ENCODE data around the gene PCNT. TPM values are rescaled to one million over a fixed set of nuclear protein-coding genes. Genes with fewer than 3 reads are reported as not detected.
"Not testable (repeated sequence)": the region's sequence is repeated elsewhere in the genome, so short reads cannot be mapped to it uniquely, and the experiment has no call there.

Gene PCNT
- total RNA-seq, 3 donors from 2014 or later: 25.2 to 31.0 (median 28.5) TPM

GRCh38 chr21:46431884-46432488, 108.0 kb downstream of the PCNT start:
- H3K4me3 ChIP-seq: no peak overlapping the region
- no peak for TF ChIP-seq POLR2AphosphoS5 (IDR thresholded peaks at IDR 0.05)
- TF ChIP-seq POLR2A (IDR thresholded peaks at IDR 0.05): no peak
- no peak for TF ChIP-seq CTCF (IDR thresholded peaks at IDR 0.05)
- peaks cover 9% of the 10 kb centered on the region for H3K36me3 ChIP-seq
- no peak for DNase-seq (ENCODE audit: low spot score in 2 of 2)
- no peaks in the 10 kb centered on the region for H3K9me3 ChIP-seq
- H3K27me3 ChIP-seq: no peaks in the 10 kb centered on the region
- H3K27ac ChIP-seq: no peak overlapping the region
- no peaks in the 10 kb centered on the region for H3K4me1 ChIP-seq
- intact Hi-C loops (cut with DNase I; ENCODE audit: low total_unique reads): no loop called here

- H3K27ac ChIP-seq; H3K36me3 ChIP-seq; H3K27me3 ChIP-seq; H3K4me1 ChIP-seq; intact Hi-C loops (cut with DNase I; ENCODE audit: low total_unique reads); H3K9me3 ChIP-seq; H3K4me3 ChIP-seq; DNase-seq (ENCODE audit: low spot score in 2 of 2): not testable (repeated sequence)
Measured at GRCh38 chr21:46433116-46433515, 109.2 kb downstream of the PCNT start.

- H3K27me3 ChIP-seq: no peaks in the 10 kb centered on the region
- TF ChIP-seq POLR2AphosphoS5 (IDR thresholded peaks at IDR 0.05): no peak
- no peak for TF ChIP-seq POLR2A (IDR thresholded peaks at IDR 0.05)
- TF ChIP-seq CTCF (IDR thresholded peaks at IDR 0.05): no peak
- H3K4me3 ChIP-seq: no peak overlapping the region
- intact Hi-C loops (cut with DNase I; ENCODE audit: low total_unique reads): no loop called here
- peaks cover 9% of the 10 kb centered on the region for H3K36me3 ChIP-seq
- DNase-seq (ENCODE audit: low spot score in 2 of 2): no peak
- H3K27ac ChIP-seq: no peak overlapping the region
- H3K9me3 ChIP-seq: no peaks in the 10 kb centered on the region
- H3K4me1 ChIP-seq: no peaks in the 10 kb centered on the region
Measured at GRCh38 chr21:46434322-46434958, 110.5 kb downstream of the PCNT start.

- Histone ChIP-seq H3K36me3 (no peaks in the 10 kb centered on the region), H3K9me3 (no peaks in the 10 kb centered on the region), H3K27me3 (no peaks in the 10 kb centered on the region), H3K4me1 (no peaks in the 10 kb centered on the region), H3K4me3 (no peak overlapping the region), H3K27ac (no peak overlapping the region)
- TF ChIP-seq CTCF (IDR thresholded peaks at IDR 0.05) (no peak), POLR2A (IDR thresholded peaks at IDR 0.05) (no peak), POLR2AphosphoS5 (IDR thresholded peaks at IDR 0.05) (no peak)
- intact Hi-C loops (cut with DNase I; ENCODE audit: low total_unique reads): no loop called here
- DNase-seq (ENCODE audit: low spot score in 2 of 2): no peak
Measured at GRCh38 chr21:46435786-46436227, 111.9 kb downstream of the PCNT start.

- H3K4me1 ChIP-seq: no peaks in the 10 kb centered on the region
- no peak for DNase-seq (ENCODE audit: low spot score in 2 of 2)
- peaks cover 4% of the 10 kb centered on the region for H3K36me3 ChIP-seq
- no peak overlapping the region for H3K27ac ChIP-seq
- no peaks in the 10 kb centered on the region for H3K9me3 ChIP-seq
- H3K27me3 ChIP-seq: no peaks in the 10 kb centered on the region
- H3K4me3 ChIP-seq: no peak overlapping the region
- TF ChIP-seq POLR2AphosphoS5 (IDR thresholded peaks at IDR 0.05) (no peak), POLR2A (IDR thresholded peaks at IDR 0.05) (no peak), CTCF (IDR thresholded peaks at IDR 0.05) (no peak)
- intact Hi-C loops (cut with DNase I; ENCODE audit: low total_unique reads): no loop called here
Measured at GRCh38 chr21:46436621-46437020, 112.7 kb downstream of the PCNT start.

Measured in breast epithelium (tissue), 4 donors.